CD4-positive, alpha-beta memory T cell (primary cell): ENCODE results near the gene APIP. TPM values are rescaled to one million over a fixed set of nuclear protein-coding genes. Genes with fewer than 3 reads are reported as not detected.

Experiments
- CTCF ChIA-PET: fragments of 350-600 bp; sonication (Branson Sonifier 250); formaldehyde crosslinking; loops from one replicate; lab custom pipeline; 2021; ENCODE audit warnings: inconsistent platforms; ENCODE audit not compliant: partially characterized antibody; lab: Charles Lee
- POLR2A ChIA-PET: fragments of 350-600 bp; sonication (Branson Sonifier 250); formaldehyde crosslinking; loops from one replicate; lab custom pipeline; 2021; ENCODE audit not compliant: partially characterized antibody; lab: Charles Lee
- DNase-seq, 5 donors: peaks; one replicate each; pipeline versions ENCODE4 v3.0.0 to v3.0.0-alpha.2; 2020 to 2022; ENCODE audit warnings: mixed read lengths in 1 of 5
- H3K27ac ChIP-seq: one replicate; pipeline ENCODE4 v1.7.0; 2013; ENCODE audit warnings: low read depth, low read length
- H3K27me3 ChIP-seq: 2 replicates; pipeline ENCODE4 v1.7.0; 2013; ENCODE audit warnings: mild to moderate bottlenecking, low read length, moderate library complexity; ENCODE audit not compliant: insufficient read depth
- H3K36me3 ChIP-seq: 2 replicates; pipeline ENCODE4 v1.7.0; 2013; ENCODE audit warnings: mild to moderate bottlenecking, low read length, moderate library complexity; ENCODE audit not compliant: insufficient read depth
- H3K4me1 ChIP-seq: 2 replicates; pipeline ENCODE4 v1.7.0; 2013; ENCODE audit warnings: mild to moderate bottlenecking, low read length, moderate library complexity; ENCODE audit not compliant: insufficient read depth
- H3K4me3 ChIP-seq, 2 donors: one replicate each; pipeline ENCODE4 v1.7.0; 2013; ENCODE audit warnings: low read length in 2 of 2, mild to moderate bottlenecking in 1 of 2
- H3K9me3 ChIP-seq, 2 donors: one replicate each; pipeline ENCODE4 v1.7.0; 2013; ENCODE audit warnings: low read length in 2 of 2, control low read depth in 1 of 2; ENCODE audit not compliant: control insufficient read depth in 1 of 2
- H3K27ac Mint-ChIP-seq, 7 donors: one replicate each; pipeline ENCODE4 v1.8.0; 2020 to 2021; ENCODE audit warnings: mixed read lengths in 7 of 7, mild to moderate bottlenecking in 6 of 7, inconsistent platforms in 3 of 7, moderate library complexity in 3 of 7
- H3K27me3 Mint-ChIP-seq, 2 donors: one replicate each; pipeline ENCODE4 v1.8.0; 2020 to 2021; ENCODE audit warnings: mixed read lengths in 2 of 2
- H3K36me3 Mint-ChIP-seq, 2 donors: one replicate each; pipeline ENCODE4 v1.8.0; 2020 to 2021; ENCODE audit warnings: mixed read lengths in 2 of 2, inconsistent platforms in 1 of 2, mild to moderate bottlenecking in 1 of 2
- H3K4me1 Mint-ChIP-seq, 4 donors: one replicate each; pipeline ENCODE4 v1.8.0; 2020 to 2021; ENCODE audit warnings: mixed read lengths in 4 of 4, mild to moderate bottlenecking in 1 of 4
- H3K4me3 Mint-ChIP-seq, 8 donors: one replicate each; pipeline ENCODE4 v1.8.0; 2020 to 2021; ENCODE audit warnings: mixed read lengths in 8 of 8, mild to moderate bottlenecking in 7 of 8, moderate library complexity in 6 of 8, inconsistent platforms in 3 of 8
- H3K9me3 Mint-ChIP-seq, 8 donors: one replicate each; pipeline ENCODE4 v1.8.0; 2020 to 2021; ENCODE audit warnings: mixed read lengths in 8 of 8, mild to moderate bottlenecking in 5 of 8, inconsistent platforms in 3 of 8, moderate library complexity in 1 of 8
- intact Hi-C: fragments of 100-400 bp; cut with micrococcal nuclease; formaldehyde crosslinking; loops from one replicate; pipeline ENCODE4 v1.15.1; 2023
- polyA plus RNA-seq, 2 donors: library from polyadenylated mRNA; unstranded; fragments of 300-500 nt; fragmentation: Illumina TruSeq; gene quantifications; one replicate each; pipeline ENCODE4 v1.2.3, GENCODE V29; 2021
- total RNA-seq, 2 experiments: library from RNA; stranded (reverse); gene quantifications; one replicate each; pipeline ENCODE4 v1.2.3, GENCODE V29; 2021

Gene APIP
- total and polyA plus RNA-seq, 4 experiments from 2014 or later = 17.2 to 27.6 (median 18.0) TPM

GRCh38 chr11:34890812-34891211, 25.4 kb downstream of the APIP start:
- H3K27ac Mint-ChIP-seq = no peak overlapping the region
- Histone ChIP-seq H3K27me3 (no peaks in the 10 kb centered on the region), H3K4me1 (no peaks in the 10 kb centered on the region), H3K36me3 (no peaks in the 10 kb centered on the region), H3K9me3 (no peaks in the 10 kb centered on the region), H3K27ac (no peak overlapping the region), H3K4me3 (no peak overlapping the region)
- H3K4me3 Mint-ChIP-seq = no peak overlapping the region
- ChIA-PET CTCF (interaction anchor here (1.1 to 1.4 kb wide), 2 partner anchors 12 to 305 kb away, joined by 5 to 8 read pairs; no protein-coding TSS in a partner anchor), POLR2A (no interaction called here)
- DNase-seq = peak in 3 of 5 donors; percentile 3 to 6 (median 6)
- no peaks in the 10 kb centered on the region for H3K27me3 Mint-ChIP-seq
- no peaks in the 10 kb centered on the region for H3K4me1 Mint-ChIP-seq
- intact Hi-C loops = loop anchor here (1.0 kb wide), 1 partner anchor 305 kb away; no protein-coding TSS in a partner anchor
- H3K36me3 Mint-ChIP-seq = peaks cover 19 to 21% of the 10 kb centered on the region in 2 donors
- H3K9me3 Mint-ChIP-seq = no peaks in the 10 kb centered on the region

- no peaks in the 10 kb centered on the region for H3K27me3 ChIP-seq
- no peaks in the 10 kb centered on the region for H3K4me1 ChIP-seq
- no peaks in the 10 kb centered on the region for H3K36me3 ChIP-seq
- no peak overlapping the region for H3K4me3 Mint-ChIP-seq
- H3K27me3 Mint-ChIP-seq = no peaks in the 10 kb centered on the region
- CTCF ChIA-PET = interaction anchor here (1.0 to 3.0 kb wide), 4 partner anchors 8 to 303 kb away, joined by 3 to 12 read pairs (median 4); no protein-coding TSS in a partner anchor
- intact Hi-C loops = no loop called here
- H3K27ac Mint-ChIP-seq = no peak overlapping the region
- H3K9me3 ChIP-seq = no peaks in the 10 kb centered on the region
- no peak overlapping the region for H3K27ac ChIP-seq
- no peaks in the 10 kb centered on the region for H3K9me3 Mint-ChIP-seq
- no peak overlapping the region for H3K4me3 ChIP-seq
- H3K36me3 Mint-ChIP-seq = peaks cover 22 to 23% of the 10 kb centered on the region in 2 donors
- POLR2A ChIA-PET = no interaction called here
- no peak for DNase-seq
- H3K4me1 Mint-ChIP-seq = no peaks in the 10 kb centered on the region
Observed at GRCh38 chr11:34890089-34890488, 26.1 kb downstream of the APIP start.

GRCh38 chr11:34887260-34887659, 28.9 kb downstream of the APIP start:
- Histone ChIP-seq H3K4me1 (no peaks in the 10 kb centered on the region), H3K4me3 (no peak overlapping the region), H3K27ac (no peak overlapping the region), H3K9me3 (no peaks in the 10 kb centered on the region), H3K27me3 (no peaks in the 10 kb centered on the region), H3K36me3 (no peaks in the 10 kb centered on the region)
- Mint-ChIP-seq H3K9me3 (no peaks in the 10 kb centered on the region), H3K36me3 (peaks cover 33 to 34% of the 10 kb centered on the region in 2 donors), H3K27ac (no peak overlapping the region), H3K27me3 (no peaks in the 10 kb centered on the region), H3K4me1 (no peaks in the 10 kb centered on the region), H3K4me3 (no peak overlapping the region)
- ChIA-PET CTCF (interaction anchor here (2.0 to 3.0 kb wide), 2 partner anchors 301 kb away, joined by 8 to 12 read pairs; no protein-coding TSS in a partner anchor), POLR2A (no interaction called here)
- no peak for DNase-seq
- intact Hi-C loops = no loop called here

DNA sequence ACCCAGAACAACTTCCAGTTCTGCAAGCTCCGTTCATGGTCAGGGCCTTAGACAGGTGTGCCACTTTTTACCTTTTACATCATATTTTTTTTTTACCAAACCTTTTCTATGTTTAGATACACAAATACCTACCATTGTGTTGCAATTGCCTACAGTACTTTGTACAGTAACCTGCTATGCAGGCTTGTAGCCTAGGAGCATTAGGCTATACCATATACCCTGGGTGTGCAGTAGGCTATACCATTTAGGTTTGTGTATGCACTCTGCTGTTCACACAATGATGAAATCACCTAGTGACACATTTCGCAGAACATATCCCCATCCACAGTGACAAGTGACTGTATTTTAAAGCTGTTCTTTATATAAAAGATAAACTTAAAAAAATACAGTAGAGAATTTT, 29.6 kb downstream of the APIP start:
- H3K27me3 Mint-ChIP-seq = no peaks in the 10 kb centered on the region
- Histone ChIP-seq H3K27ac (no peak overlapping the region), H3K4me3 (no peak overlapping the region), H3K9me3 (no peaks in the 10 kb centered on the region), H3K27me3 (no peaks in the 10 kb centered on the region), H3K36me3 (no peaks in the 10 kb centered on the region), H3K4me1 (no peaks in the 10 kb centered on the region)
- peaks cover 39 to 40% of the 10 kb centered on the region in 2 donors for H3K36me3 Mint-ChIP-seq
- H3K4me1 Mint-ChIP-seq = no peaks in the 10 kb centered on the region
- CTCF ChIA-PET = interaction anchor here (1.2 to 2.0 kb wide), 2 partner anchors 301 to 599 kb away, joined by 3 to 8 read pairs; no protein-coding TSS in a partner anchor
- intact Hi-C loops = no loop called here
- POLR2A ChIA-PET = interaction anchor here (0.6 kb wide), 1 partner anchor 29 kb away, joined by 3 read pairs; no protein-coding TSS in a partner anchor
- peaks cover 0 to 1% (median 0%) of the 10 kb centered on the region in 8 donors for H3K9me3 Mint-ChIP-seq
- H3K4me3 Mint-ChIP-seq = no peak overlapping the region
- DNase-seq = no peak
- no peak overlapping the region for H3K27ac Mint-ChIP-seq

DNA sequence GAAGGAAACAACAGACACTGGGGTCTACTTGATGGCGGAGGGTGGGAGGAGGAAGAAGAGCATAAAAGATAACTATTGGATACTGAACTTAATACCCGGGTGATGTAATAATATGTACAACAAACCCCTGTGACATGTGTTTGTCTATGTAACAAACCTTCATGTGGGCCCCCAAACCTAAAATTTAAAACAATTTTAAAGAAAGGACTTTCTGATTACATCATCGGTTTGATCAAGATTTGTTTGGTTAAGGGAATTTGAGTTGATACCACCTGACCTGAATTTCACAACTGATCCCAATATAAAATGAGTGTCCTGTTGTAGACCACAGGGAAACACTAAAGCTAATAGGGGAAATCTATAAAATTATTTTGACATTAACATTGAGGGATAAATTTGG, 34.3 kb downstream of the APIP start:
- Mint-ChIP-seq H3K36me3 (peaks cover 28 to 39% of the 10 kb centered on the region in 2 donors), H3K4me3 (no peak overlapping the region), H3K4me1 (no peaks in the 10 kb centered on the region), H3K27me3 (no peaks in the 10 kb centered on the region), H3K9me3 (peaks cover 0 to 3% (median 0%) of the 10 kb centered on the region in 8 donors), H3K27ac (no peak overlapping the region)
- no peak overlapping the region for H3K4me3 ChIP-seq
- ChIA-PET POLR2A (no interaction called here), CTCF (no interaction called here)
- no peak for DNase-seq
- H3K27ac ChIP-seq = no peak overlapping the region
- no peaks in the 10 kb centered on the region for H3K9me3 ChIP-seq
- H3K27me3 ChIP-seq = no peaks in the 10 kb centered on the region
- intact Hi-C loops = no loop called here
- H3K36me3 ChIP-seq = no peaks in the 10 kb centered on the region
- no peaks in the 10 kb centered on the region for H3K4me1 ChIP-seq

- ChIA-PET CTCF (no interaction called here), POLR2A (no interaction called here)
- H3K27me3 ChIP-seq = no peaks in the 10 kb centered on the region
- Mint-ChIP-seq H3K27me3 (no peaks in the 10 kb centered on the region), H3K27ac (peak overlapping the region in 1 of 7 donors; percentile 87), H3K36me3 (peaks cover 27 to 28% of the 10 kb centered on the region in 2 donors), H3K9me3 (peaks cover 0 to 3% (median 0%) of the 10 kb centered on the region in 8 donors), H3K4me1 (no peaks in the 10 kb centered on the region), H3K4me3 (no peak overlapping the region)
- H3K27ac ChIP-seq = no peak overlapping the region
- H3K36me3 ChIP-seq = no peaks in the 10 kb centered on the region
- no peaks in the 10 kb centered on the region for H3K4me1 ChIP-seq
- no peaks in the 10 kb centered on the region for H3K9me3 ChIP-seq
- intact Hi-C loops = no loop called here
- no peak for DNase-seq
- no peak overlapping the region for H3K4me3 ChIP-seq
Observed at GRCh38 chr11:34877375-34877975, 38.7 kb downstream of the APIP start.

GRCh38 chr11:34874202-34874601, 42.0 kb downstream of the APIP start:
- intact Hi-C loops = no loop called here
- H3K27me3 Mint-ChIP-seq = no peaks in the 10 kb centered on the region

More at GRCh38 chr11:34874202-34874601, 42.0 kb downstream of the APIP start:
- H3K4me1 ChIP-seq = no peaks in the 10 kb centered on the region
- H3K4me3 ChIP-seq = no peak overlapping the region
- peak overlapping the region in 1 of 7 donors; percentile 13 for H3K27ac Mint-ChIP-seq
- H3K27ac ChIP-seq = no peak overlapping the region
- H3K36me3 Mint-ChIP-seq = peaks cover 10 to 13% of the 10 kb centered on the region in 2 donors
- H3K4me1 Mint-ChIP-seq = no peaks in the 10 kb centered on the region
- H3K9me3 Mint-ChIP-seq = no peaks in the 10 kb centered on the region
- H3K4me3 Mint-ChIP-seq = no peak overlapping the region
- no peaks in the 10 kb centered on the region for H3K9me3 ChIP-seq
- no peaks in the 10 kb centered on the region for H3K27me3 ChIP-seq
- H3K36me3 ChIP-seq = no peaks in the 10 kb centered on the region
- POLR2A ChIA-PET = no interaction called here
- DNase-seq = no peak
- CTCF ChIA-PET = no interaction called here
